OCI-LY1 (cell line): ENCODE data around the gene ESPNL.

Experiments
- EZH2 ChIP-seq: fragments of 200-600 bp; sonication (generic), shearing (Covaris generic); IDR thresholded peaks from 2 replicates; pipeline ENCODE4 v1.8.0; 2017; ENCODE audit warnings: borderline replicate concordance, mixed run types, mild to moderate bottlenecking, antibody characterized with exemption, low read length, moderate library complexity, mixed read lengths
- TF ChIP-seq, protein P1 (sequence below): fragments of 200-600 bp; sonication (generic), shearing (Covaris generic); IDR thresholded peaks from 2 replicates; pipeline ENCODE4 v1.5.1; 2017; ENCODE audit warnings: mild to moderate bottlenecking, antibody characterized with exemption, low read length, moderate library complexity, mixed read lengths

DNA sequence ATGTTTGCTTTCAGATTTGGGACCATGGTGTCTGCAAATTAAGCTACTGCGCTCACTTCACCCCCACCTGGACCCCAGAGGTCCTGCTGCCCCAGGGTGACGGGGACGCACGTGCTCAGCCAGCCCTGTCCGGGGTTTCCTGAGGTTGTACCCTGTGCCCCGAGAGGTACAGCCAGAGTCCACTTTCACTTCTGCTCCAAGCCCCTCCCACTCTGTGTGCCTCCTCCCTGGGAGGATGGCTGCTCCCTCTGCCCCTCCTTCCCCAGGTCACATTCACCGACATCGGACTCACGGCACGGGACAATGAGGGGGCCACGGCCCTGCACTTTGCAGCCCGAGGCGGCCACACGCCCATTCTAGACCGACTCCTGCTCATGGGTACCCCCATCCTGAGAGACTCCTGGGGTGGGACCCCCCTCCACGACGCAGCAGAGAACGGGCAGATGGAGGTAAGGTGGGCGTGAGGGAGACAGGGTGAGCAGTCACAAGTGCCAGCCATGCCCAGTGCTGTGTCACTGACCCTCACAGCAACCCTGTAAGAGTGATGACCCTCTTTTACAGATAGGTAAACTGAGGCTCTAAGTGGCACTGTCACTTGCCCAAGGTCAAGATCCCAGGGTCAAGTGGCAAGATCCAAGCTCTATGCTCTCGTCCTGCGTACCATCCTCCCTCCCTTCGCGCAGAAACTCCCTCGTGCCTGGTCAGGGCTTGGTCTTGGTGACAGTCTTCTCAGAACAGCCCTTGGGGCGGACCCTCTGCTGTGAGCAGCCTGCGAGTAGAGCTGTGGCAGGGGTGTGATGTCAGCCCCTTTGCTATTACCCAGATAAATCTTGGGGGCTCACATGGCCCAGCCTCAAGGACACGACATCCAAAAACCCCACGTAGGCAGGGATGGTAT, 7.6 kb downstream of the ESPNL start:
- TF ChIP-seq, protein P1, sequence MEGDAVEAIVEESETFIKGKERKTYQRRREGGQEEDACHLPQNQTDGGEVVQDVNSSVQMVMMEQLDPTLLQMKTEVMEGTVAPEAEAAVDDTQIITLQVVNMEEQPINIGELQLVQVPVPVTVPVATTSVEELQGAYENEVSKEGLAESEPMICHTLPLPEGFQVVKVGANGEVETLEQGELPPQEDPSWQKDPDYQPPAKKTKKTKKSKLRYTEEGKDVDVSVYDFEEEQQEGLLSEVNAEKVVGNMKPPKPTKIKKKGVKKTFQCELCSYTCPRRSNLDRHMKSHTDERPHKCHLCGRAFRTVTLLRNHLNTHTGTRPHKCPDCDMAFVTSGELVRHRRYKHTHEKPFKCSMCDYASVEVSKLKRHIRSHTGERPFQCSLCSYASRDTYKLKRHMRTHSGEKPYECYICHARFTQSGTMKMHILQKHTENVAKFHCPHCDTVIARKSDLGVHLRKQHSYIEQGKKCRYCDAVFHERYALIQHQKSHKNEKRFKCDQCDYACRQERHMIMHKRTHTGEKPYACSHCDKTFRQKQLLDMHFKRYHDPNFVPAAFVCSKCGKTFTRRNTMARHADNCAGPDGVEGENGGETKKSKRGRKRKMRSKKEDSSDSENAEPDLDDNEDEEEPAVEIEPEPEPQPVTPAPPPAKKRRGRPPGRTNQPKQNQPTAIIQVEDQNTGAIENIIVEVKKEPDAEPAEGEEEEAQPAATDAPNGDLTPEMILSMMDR = no peak
- no peak for TF ChIP-seq EZH2
